IPS DF 6.9 (cell line): ENCODE data around the gene HDGFL1.

Experiments used
- DNase-seq: peaks from one replicate; pipeline ENCODE4 v3.0.0-alpha.2; 2013; ENCODE audit warnings: low read depth, low spot score
- H3K27ac ChIP-seq: one replicate; pipeline ENCODE4 v1.5.1; 2013; ENCODE audit warnings: low read length, control low read depth
- H3K27me3 ChIP-seq: 2 replicates; pipeline ENCODE4 v1.6.1; 2013; ENCODE audit warnings: mild to moderate bottlenecking, low read length; ENCODE audit not compliant: control insufficient read depth, insufficient read depth
- H3K36me3 ChIP-seq: 2 replicates; pipeline ENCODE4 v1.6.1; 2013; ENCODE audit warnings: low read length; ENCODE audit not compliant: control insufficient read depth, insufficient read depth
- H3K4me1 ChIP-seq: 2 replicates; pipeline ENCODE4 v1.6.1; 2013; ENCODE audit warnings: low read length; ENCODE audit not compliant: control insufficient read depth, insufficient read depth
- H3K4me3 ChIP-seq: 2 replicates; pipeline ENCODE4 v1.5.1; 2013; ENCODE audit warnings: mild to moderate bottlenecking, low read length
- H3K9me3 ChIP-seq: 2 replicates; pipeline ENCODE4 v1.6.1; 2013; ENCODE audit warnings: low read length, inconsistent platforms; ENCODE audit not compliant: control insufficient read depth, insufficient read depth
- WGBS: extraction: QIAGEN DNeasy Blood & Tissue Kit; methylation state at CpG from one replicate; pipeline ENCODE4 v1.1.7; 2013; ENCODE audit warnings: mixed read lengths, missing lambda C conversion rate; ENCODE audit not compliant: insufficient read length, insufficient coverage; 5-methylcytosine and 5-hydroxymethylcytosine counted together

HDGFL1 gene

DNA sequence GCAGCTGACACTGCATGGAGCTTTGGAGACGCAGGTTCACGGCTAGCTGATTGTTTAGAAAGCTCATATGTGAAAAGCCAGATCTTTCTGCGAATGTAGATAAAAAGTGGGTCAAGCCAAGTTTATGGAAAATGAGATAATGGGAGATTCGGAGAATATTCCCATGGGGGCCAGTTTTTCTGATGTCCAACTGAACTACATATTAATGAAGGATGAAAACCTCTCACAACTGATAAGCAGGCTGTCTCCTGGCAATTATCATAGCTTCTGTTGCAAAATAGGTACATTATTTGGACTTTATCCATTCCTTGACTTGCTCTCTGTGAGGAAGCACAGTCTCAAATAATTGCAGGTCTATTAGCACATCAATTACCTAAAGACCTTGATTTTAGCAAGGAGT is 21.1 kb downstream of the HDGFL1 start:
- no peaks in the 10 kb centered on the region for H3K27me3 ChIP-seq
- H3K4me3 ChIP-seq = no peak overlapping the region
- no peaks in the 10 kb centered on the region for H3K9me3 ChIP-seq
- H3K27ac ChIP-seq = no peak overlapping the region
- DNase-seq = no peak
- WGBS = no CpG with 5 or more reads among the region's 4 CpGs
- H3K4me1 ChIP-seq = no peaks in the 10 kb centered on the region
- no peaks in the 10 kb centered on the region for H3K36me3 ChIP-seq

DNA sequence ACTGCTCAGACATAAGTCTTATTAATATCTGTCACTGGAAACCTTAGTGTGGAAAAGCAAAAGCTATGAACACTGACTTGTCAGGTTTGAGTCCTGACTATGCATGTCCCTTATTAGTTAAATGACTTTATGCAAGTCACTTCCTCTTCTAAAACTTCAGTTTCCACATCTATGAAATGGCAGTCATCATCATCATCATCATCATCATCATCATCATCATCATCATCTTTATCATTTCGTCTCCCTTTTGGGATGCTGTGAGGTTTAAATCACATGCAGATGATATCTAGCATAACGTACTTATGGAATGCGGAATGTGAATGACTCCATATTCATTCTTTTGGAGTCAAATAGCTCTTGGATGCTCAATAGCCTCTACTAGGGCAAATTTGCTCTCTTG is 24.5 kb downstream of the HDGFL1 start:
- Histone ChIP-seq H3K9me3 (no peaks in the 10 kb centered on the region), H3K4me3 (no peak overlapping the region), H3K4me1 (no peaks in the 10 kb centered on the region), H3K27me3 (no peaks in the 10 kb centered on the region), H3K27ac (no peak overlapping the region), H3K36me3 (no peaks in the 10 kb centered on the region)
- no peak for DNase-seq
- no CpG with 5 or more reads among the region's 3 CpGs for WGBS

DNA sequence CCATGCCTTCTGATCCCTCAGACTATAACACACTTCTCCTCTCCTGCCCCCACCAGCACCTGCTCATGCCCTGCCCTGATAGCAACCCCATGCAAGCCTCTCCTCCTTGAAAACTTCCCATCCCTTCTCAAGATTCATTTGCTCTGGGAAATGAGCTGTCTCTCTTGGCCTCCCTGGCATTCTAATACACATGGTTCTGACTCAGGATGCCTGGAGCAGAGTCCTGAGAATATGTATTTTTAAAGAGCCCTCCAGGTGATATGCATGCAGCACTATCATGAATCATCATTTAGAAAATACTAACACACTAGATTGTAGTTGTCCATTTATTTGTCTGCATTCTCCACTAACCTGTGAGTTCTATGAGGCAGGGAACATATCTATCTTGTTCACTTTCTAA is 26.6 kb downstream of the HDGFL1 start:
- no peaks in the 10 kb centered on the region for H3K27me3 ChIP-seq
- H3K36me3 ChIP-seq = no peaks in the 10 kb centered on the region

DNA sequence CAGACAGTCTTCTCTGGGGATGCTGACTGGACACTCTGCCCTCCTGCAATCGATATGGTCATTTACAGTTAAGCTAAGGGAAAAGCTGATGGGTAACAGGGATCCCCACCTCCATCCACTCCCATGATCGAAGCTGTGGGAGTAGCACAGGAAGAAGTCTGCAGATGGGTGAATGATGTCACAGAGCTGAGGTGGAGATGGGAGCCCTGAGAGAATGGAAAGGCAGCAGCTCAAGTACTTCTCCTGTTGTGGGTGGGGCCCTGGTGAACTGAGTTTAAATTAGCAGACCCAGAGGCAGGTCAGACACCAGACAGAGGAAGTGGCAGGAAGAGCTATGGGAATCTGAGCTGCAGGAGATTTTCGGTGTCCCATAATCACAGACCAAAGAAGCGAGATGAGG is 29.0 kb downstream of the HDGFL1 start:
- no peak overlapping the region for H3K27ac ChIP-seq
- WGBS = no CpG with 5 or more reads among the region's 4 CpGs
- H3K36me3 ChIP-seq = no peaks in the 10 kb centered on the region
- no peaks in the 10 kb centered on the region for H3K9me3 ChIP-seq
- no peak overlapping the region for H3K4me3 ChIP-seq
- no peaks in the 10 kb centered on the region for H3K27me3 ChIP-seq
- DNase-seq = no peak
- no peaks in the 10 kb centered on the region for H3K4me1 ChIP-seq

More for the DNA sequence above, 26.6 kb downstream of the HDGFL1 start:
- no peaks in the 10 kb centered on the region for H3K4me1 ChIP-seq
- H3K9me3 ChIP-seq = no peaks in the 10 kb centered on the region
- no peak for DNase-seq
- no peak overlapping the region for H3K4me3 ChIP-seq
- H3K27ac ChIP-seq = no peak overlapping the region

DNA sequence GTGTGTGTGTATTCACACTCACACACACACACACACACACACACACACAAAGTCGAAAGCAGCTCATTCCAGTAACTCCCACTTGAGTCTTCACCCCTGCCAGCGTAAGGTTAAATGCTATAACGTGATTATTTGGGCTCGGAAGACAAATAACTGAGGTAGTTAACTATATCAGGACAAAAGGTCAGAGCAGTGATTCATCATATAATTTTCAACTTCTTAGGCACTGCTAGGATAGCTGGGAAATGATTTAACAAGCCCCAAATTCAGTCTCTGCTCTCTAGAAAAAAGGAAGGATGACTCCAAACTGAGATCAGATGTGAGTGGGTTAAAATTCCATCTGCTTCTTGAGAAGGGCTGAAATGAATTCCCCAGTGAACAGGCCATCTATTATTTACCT is 30.7 kb downstream of the HDGFL1 start:
- DNase-seq = no peak
- Histone ChIP-seq H3K4me1 (no peaks in the 10 kb centered on the region), H3K36me3 (no peaks in the 10 kb centered on the region), H3K27me3 (no peaks in the 10 kb centered on the region), H3K9me3 (no peaks in the 10 kb centered on the region), H3K4me3 (no peak overlapping the region), H3K27ac (no peak overlapping the region)
- WGBS = no CpG with 5 or more reads among the region's 4 CpGs

DNA sequence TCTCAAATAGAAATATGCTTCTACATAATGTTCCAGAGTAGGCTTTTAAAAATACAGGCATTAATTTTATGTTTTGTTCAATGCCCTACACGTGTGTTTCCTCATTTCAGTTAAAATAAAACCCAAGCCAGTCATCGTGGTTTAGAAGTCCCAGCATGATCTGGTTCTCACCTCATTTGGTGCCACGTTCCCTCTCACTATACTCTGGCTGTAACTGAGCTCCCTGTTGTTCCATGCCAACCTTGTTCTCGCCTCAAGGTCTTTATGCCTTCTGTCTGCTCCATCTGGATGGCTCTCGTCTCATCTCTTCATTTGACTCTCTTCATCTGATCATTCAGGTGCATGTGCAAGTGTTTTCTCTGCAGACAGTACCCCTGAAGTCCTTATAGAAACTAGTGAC is 32.6 kb downstream of the HDGFL1 start:
- no peaks in the 10 kb centered on the region for H3K36me3 ChIP-seq
- no peaks in the 10 kb centered on the region for H3K9me3 ChIP-seq
- H3K4me3 ChIP-seq = no peak overlapping the region
- H3K27me3 ChIP-seq = no peaks in the 10 kb centered on the region
- WGBS = no CpG with 5 or more reads among the region's 5 CpGs
- H3K4me1 ChIP-seq = no peaks in the 10 kb centered on the region
- DNase-seq = no peak
- no peak overlapping the region for H3K27ac ChIP-seq

DNA sequence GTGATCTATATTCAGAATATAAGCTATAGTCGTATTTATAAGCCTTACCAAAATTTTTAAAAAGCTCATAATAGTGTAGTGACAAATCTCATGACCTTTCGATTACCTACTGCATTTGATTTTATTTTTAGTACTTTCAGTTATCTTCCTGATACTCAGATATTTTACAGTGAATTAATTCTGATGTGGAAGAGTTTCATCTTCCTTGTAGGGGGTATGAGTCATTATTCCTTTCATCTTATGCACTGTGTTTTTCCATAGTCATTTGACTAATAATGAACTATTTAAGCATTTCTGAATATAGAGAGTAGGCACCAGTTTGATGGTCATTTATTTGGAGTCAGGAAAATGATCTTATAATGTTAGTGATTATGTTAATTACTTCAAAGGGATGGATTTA is 36.4 kb downstream of the HDGFL1 start:
- no CpG with 5 or more reads among the region's 2 CpGs for WGBS
- H3K4me1 ChIP-seq = no peaks in the 10 kb centered on the region
- no peak for DNase-seq
- H3K4me3 ChIP-seq = no peak overlapping the region
- no peak overlapping the region for H3K27ac ChIP-seq
- no peaks in the 10 kb centered on the region for H3K27me3 ChIP-seq
- H3K36me3 ChIP-seq = no peaks in the 10 kb centered on the region
- no peaks in the 10 kb centered on the region for H3K9me3 ChIP-seq

DNA sequence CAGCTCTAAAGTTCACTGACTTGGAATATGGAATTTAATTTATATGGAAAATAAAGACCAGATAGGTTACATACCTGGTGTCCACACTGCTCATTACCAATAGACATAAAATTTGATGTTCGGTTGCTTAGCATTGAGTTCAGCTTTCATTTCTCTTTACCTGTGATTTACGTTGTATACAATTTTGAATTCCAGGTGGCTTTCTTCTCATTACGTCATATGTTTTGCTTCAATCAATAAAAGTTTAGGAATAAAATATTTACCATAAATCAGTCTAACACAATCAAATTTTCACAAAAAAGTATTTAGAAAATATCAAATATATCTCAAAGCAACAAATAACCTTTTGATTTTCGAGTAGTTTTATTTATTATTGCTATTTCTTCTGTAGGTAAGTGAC is 40.8 kb downstream of the HDGFL1 start:
- no peak overlapping the region for H3K27ac ChIP-seq
- H3K27me3 ChIP-seq = no peaks in the 10 kb centered on the region
- no CpG with 5 or more reads among the region's 4 CpGs for WGBS
- no peaks in the 10 kb centered on the region for H3K9me3 ChIP-seq
- no peaks in the 10 kb centered on the region; the same call in 1 of the 2 replicates for H3K4me1 ChIP-seq
- DNase-seq = no peak
- H3K4me3 ChIP-seq = no peak overlapping the region
- no peaks in the 10 kb centered on the region for H3K36me3 ChIP-seq

DNA sequence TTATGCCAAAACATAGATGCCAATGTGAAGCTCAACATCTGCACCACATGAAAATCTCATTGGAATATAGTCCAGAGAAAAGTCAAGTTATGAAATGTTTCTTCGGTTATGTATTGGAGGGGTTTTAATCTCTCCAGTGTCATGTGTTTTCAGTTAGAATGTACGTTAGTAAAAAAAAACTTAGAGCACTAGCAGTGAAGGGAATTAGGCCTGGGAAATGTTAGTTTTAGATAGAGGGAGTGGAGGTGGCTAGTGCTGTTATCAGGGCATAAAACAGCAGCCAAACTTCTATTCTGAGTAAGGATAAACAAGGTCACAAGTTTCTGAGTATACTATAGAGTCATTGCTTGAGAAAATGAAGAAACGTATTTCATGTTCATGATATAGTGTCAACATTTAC is 42.9 kb downstream of the HDGFL1 start:
- no CpG with 5 or more reads among the region's 3 CpGs for WGBS
- Histone ChIP-seq H3K9me3 (no peaks in the 10 kb centered on the region), H3K36me3 (no peaks in the 10 kb centered on the region), H3K4me1 (no peaks in the 10 kb centered on the region; the same call in 1 of the 2 replicates), H3K27me3 (no peaks in the 10 kb centered on the region), H3K27ac (no peak overlapping the region), H3K4me3 (no peak overlapping the region)
- DNase-seq = no peak

DNA sequence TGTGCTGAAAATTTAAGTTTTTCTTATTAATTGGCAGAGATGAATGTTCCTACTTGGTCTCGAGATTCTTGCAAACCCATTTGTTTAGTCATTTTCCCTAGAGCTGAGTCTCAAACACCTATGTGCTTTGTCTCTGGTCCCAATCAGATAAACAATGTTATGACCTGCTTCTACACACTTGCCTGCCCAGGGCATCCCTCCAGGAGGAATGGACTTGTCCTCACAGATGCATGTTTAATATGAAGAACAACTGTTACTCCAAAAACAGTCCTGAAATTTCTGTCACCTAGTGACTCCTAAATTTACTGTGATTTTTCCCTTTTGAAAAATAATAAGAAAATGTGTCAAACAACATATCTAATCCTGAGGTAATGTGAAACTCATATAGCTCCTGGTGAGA is 43.7 kb downstream of the HDGFL1 start:
- Histone ChIP-seq H3K36me3 (no peaks in the 10 kb centered on the region), H3K27ac (no peak overlapping the region), H3K27me3 (no peaks in the 10 kb centered on the region), H3K4me1 (no peaks in the 10 kb centered on the region; the same call in 1 of the 2 replicates), H3K9me3 (no peaks in the 10 kb centered on the region), H3K4me3 (no peak overlapping the region)
- WGBS = no CpG with 5 or more reads among the region's 1 CpG
- DNase-seq = no peak

DNA sequence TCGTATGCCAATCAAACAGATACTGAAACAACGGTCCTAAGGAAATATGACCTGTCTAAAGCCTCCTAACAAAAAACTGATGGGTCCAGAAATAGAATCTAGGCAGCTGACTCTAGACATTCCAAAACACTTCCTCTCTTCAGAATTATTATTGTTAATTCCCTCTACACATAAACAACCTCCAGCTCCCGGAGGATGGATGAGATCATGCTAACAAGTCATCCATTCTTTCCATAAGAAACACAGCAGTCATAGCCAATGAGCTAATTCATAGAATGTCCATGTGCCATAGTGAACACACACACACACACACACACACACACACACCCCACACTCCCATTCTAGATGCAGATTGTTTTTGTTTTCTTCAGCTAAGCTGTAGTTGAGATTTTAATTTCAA is 44.3 kb downstream of the HDGFL1 start:
- Histone ChIP-seq H3K9me3 (no peaks in the 10 kb centered on the region), H3K4me1 (no peaks in the 10 kb centered on the region; the same call in 1 of the 2 replicates), H3K4me3 (no peak overlapping the region), H3K36me3 (no peaks in the 10 kb centered on the region), H3K27ac (no peak overlapping the region), H3K27me3 (no peaks in the 10 kb centered on the region)
- WGBS = no CpG with 5 or more reads among the region's 3 CpGs
- no peak for DNase-seq
